ENCODE measurements around the gene SRGAP1. TPM values are rescaled to one million over a fixed set of nuclear protein-coding genes. Genes with fewer than 3 reads are reported as not detected.

Gene SRGAP1
- total RNA-seq, 3 donors from 2014 or later (not counting 1 experiment from before 2014, with no cell fraction given), result 0.10 to 0.49 (median 0.16) TPM

GRCh38 chr12:63863658-63864453 lies 19.4 kb downstream of the SRGAP1 start:
- Mint-ChIP-seq H3K4me1 (no peaks in the 10 kb centered on the region), H3K4me3 (no peak overlapping the region), H3K9me3 (no peaks in the 10 kb centered on the region), H3K36me3 (no peaks in the 10 kb centered on the region), H3K27ac (no peak overlapping the region), H3K27me3 (ENCODE audit: low read depth in 2 of 2) (peaks cover 0 to 2% of the 10 kb centered on the region in 2 donors)
- Histone ChIP-seq H3K4me3 (ENCODE audit: low read length) (no peak overlapping the region), H3K27ac (ENCODE audit: low read length) (no peak overlapping the region), H3K9me3 (ENCODE audit: control insufficient read depth, insufficient read depth, low read length) (no peaks in the 10 kb centered on the region), H3K36me3 (ENCODE audit: control insufficient read depth, insufficient read depth, low read length) (no peaks in the 10 kb centered on the region), H3K27me3 (ENCODE audit: control insufficient read depth, insufficient read depth, low read length) (no peaks in the 10 kb centered on the region), H3K4me1 (ENCODE audit: control insufficient read depth, insufficient read depth, low read length) (no peaks in the 10 kb centered on the region)
- WGBS (ENCODE audit: insufficient coverage), result 74% methylated on average over 4 of the region's 5 CpGs
- no peak for ATAC-seq
- TF ChIP-seq CTCF (IDR thresholded peaks at IDR 0.05), result no peak
- intact Hi-C loops (cut with micrococcal nuclease), result no loop called here
- no peak for DNase-seq

- intact Hi-C loops (cut with micrococcal nuclease), result no loop called here
- no peak for DNase-seq
- Histone ChIP-seq H3K27ac (ENCODE audit: low read length) (no peak overlapping the region), H3K4me1 (ENCODE audit: control insufficient read depth, insufficient read depth, low read length) (no peaks in the 10 kb centered on the region), H3K4me3 (ENCODE audit: low read length) (no peak overlapping the region), H3K9me3 (ENCODE audit: control insufficient read depth, insufficient read depth, low read length) (no peaks in the 10 kb centered on the region), H3K36me3 (ENCODE audit: control insufficient read depth, insufficient read depth, low read length) (no peaks in the 10 kb centered on the region), H3K27me3 (ENCODE audit: control insufficient read depth, insufficient read depth, low read length) (no peaks in the 10 kb centered on the region)
- Mint-ChIP-seq H3K4me3 (no peak overlapping the region), H3K36me3 (no peaks in the 10 kb centered on the region), H3K27ac (no peak overlapping the region), H3K9me3 (no peaks in the 10 kb centered on the region), H3K27me3 (ENCODE audit: low read depth in 2 of 2) (peaks cover 0 to 5% of the 10 kb centered on the region in 2 donors), H3K4me1 (no peaks in the 10 kb centered on the region)
- no peak for TF ChIP-seq CTCF (IDR thresholded peaks at IDR 0.05)
- no peak for ATAC-seq
These were observed 19.9 kb downstream of the SRGAP1 start for GRCh38 chr12:63864454-63864706.

GRCh38 chr12:63865448-63865847 lies 20.9 kb downstream of the SRGAP1 start:
- no peak for TF ChIP-seq CTCF (IDR thresholded peaks at IDR 0.05)
- no peak for ATAC-seq
- intact Hi-C loops (cut with micrococcal nuclease), result no loop called here
- H3K4me1 Mint-ChIP-seq, result no peaks in the 10 kb centered on the region
- Histone ChIP-seq H3K27me3 (ENCODE audit: control insufficient read depth, insufficient read depth, low read length) (no peaks in the 10 kb centered on the region), H3K4me1 (ENCODE audit: control insufficient read depth, insufficient read depth, low read length) (no peaks in the 10 kb centered on the region), H3K27ac (ENCODE audit: low read length) (no peak overlapping the region), H3K9me3 (ENCODE audit: control insufficient read depth, insufficient read depth, low read length) (no peaks in the 10 kb centered on the region), H3K36me3 (ENCODE audit: control insufficient read depth, insufficient read depth, low read length) (no peaks in the 10 kb centered on the region), H3K4me3 (ENCODE audit: low read length) (no peak overlapping the region)
- peaks cover 0 to 5% of the 10 kb centered on the region in 2 donors for H3K27me3 Mint-ChIP-seq (ENCODE audit: low read depth in 2 of 2)
- DNase-seq, result no peak
- WGBS (ENCODE audit: insufficient coverage), result 95% methylated on average over 8 of the region's 8 CpGs
- no peaks in the 10 kb centered on the region for H3K9me3 Mint-ChIP-seq
- no peak overlapping the region for H3K4me3 Mint-ChIP-seq
- no peaks in the 10 kb centered on the region for H3K36me3 Mint-ChIP-seq
- no peak overlapping the region for H3K27ac Mint-ChIP-seq

- Histone ChIP-seq H3K4me1 (ENCODE audit: control insufficient read depth, insufficient read depth, low read length) (no peaks in the 10 kb centered on the region), H3K4me3 (ENCODE audit: low read length) (no peak overlapping the region), H3K36me3 (ENCODE audit: control insufficient read depth, insufficient read depth, low read length) (no peaks in the 10 kb centered on the region), H3K9me3 (ENCODE audit: control insufficient read depth, insufficient read depth, low read length) (no peaks in the 10 kb centered on the region), H3K27me3 (ENCODE audit: control insufficient read depth, insufficient read depth, low read length) (no peaks in the 10 kb centered on the region), H3K27ac (ENCODE audit: low read length) (no peak overlapping the region)
- H3K4me3 Mint-ChIP-seq, result no peak overlapping the region
- no peak for TF ChIP-seq CTCF (IDR thresholded peaks at IDR 0.05)
- no peaks in the 10 kb centered on the region for H3K9me3 Mint-ChIP-seq
- peaks cover 6 to 9% of the 10 kb centered on the region in 2 donors for H3K27me3 Mint-ChIP-seq (ENCODE audit: low read depth in 2 of 2)
- H3K4me1 Mint-ChIP-seq, result no peaks in the 10 kb centered on the region
- no peak for DNase-seq
- intact Hi-C loops (cut with micrococcal nuclease), result no loop called here
- no peaks in the 10 kb centered on the region for H3K36me3 Mint-ChIP-seq
- H3K27ac Mint-ChIP-seq, result no peak overlapping the region
- ATAC-seq, result no peak
- whole genome bisulfite sequencing (ENCODE audit: insufficient coverage), result 82% methylated on average over 3 of the region's 3 CpGs
These were observed 22.6 kb downstream of the SRGAP1 start for GRCh38 chr12:63867053-63867452.

All from natural killer cell (primary cell).